Measurements from ENCODE around the gene CETN1. TPM values are rescaled to one million over a fixed set of nuclear protein-coding genes. Genes with fewer than 3 reads are reported as not detected.

The CETN1 gene
- total and polyA plus RNA-seq, 2 of the 13 experiments (the other 11 are each of a cell fraction or from before 2014, with no cell fraction given) = not detected

GRCh38 chr18:596288-596881, 16.2 kb downstream of the CETN1 start (continued):
- TF ChIP-seq GMEB1 (CRISPR knock-in tag; IDR thresholded peaks at IDR 0.05; ENCODE audit: borderline replicate concordance) (peak; percentile 65; the same call in 1 of the 2 replicates), SP4 (CRISPR knock-in tag; IDR thresholded peaks at IDR 0.05) (0 out of 2 replicates have a peak, but pooled peaks have one; percentile 17), ZNF510 (CRISPR knock-in tag; IDR thresholded peaks at IDR 0.05; ENCODE audit: low read depth) (no peak), ZNF160 (CRISPR knock-in tag; IDR thresholded peaks at IDR 0.05) (peak; percentile 30; the same call in 1 of the 2 replicates), MXD1 (CRISPR knock-in tag; IDR thresholded peaks at IDR 0.05) (0 out of 2 replicates have a peak, but pooled peaks have one; percentile 16), KLF16 (CRISPR knock-in tag; IDR thresholded peaks at IDR 0.05) (0 out of 4 replicates have a peak, but pooled peaks of 1 of the 2 experiments have one; percentile 1), TFDP2 (CRISPR knock-in tag; IDR thresholded peaks at IDR 0.05) (no peak), SP1 (IDR thresholded peaks at IDR 0.05) (no peak), SP1 (CRISPR knock-in tag; IDR thresholded peaks at IDR 0.05) (peak; percentile 72), RXRB (CRISPR knock-in tag; IDR thresholded peaks at IDR 0.05; ENCODE audit: borderline replicate concordance) (peak; percentile 27; the same call in 1 of the 2 replicates), GPN1 (CRISPR knock-in tag; IDR thresholded peaks at IDR 0.05; ENCODE audit: borderline replicate concordance) (no peak), ZFX (CRISPR knock-in tag; IDR thresholded peaks at IDR 0.05; ENCODE audit: low read depth) (0 out of 2 replicates have a peak, but pooled peaks have one; percentile 27), ZNF563 (CRISPR knock-in tag; IDR thresholded peaks at IDR 0.05) (0 out of 2 replicates have a peak, but pooled peaks have one; percentile 22), YEATS4 (CRISPR knock-in tag; IDR thresholded peaks at IDR 0.05; ENCODE audit: borderline replicate concordance) (0 out of 2 replicates have a peak, but pooled peaks have one; percentile 43), ZNF841 (CRISPR knock-in tag; IDR thresholded peaks at IDR 0.05; ENCODE audit: borderline replicate concordance) (no peak), HOMEZ (CRISPR knock-in tag; IDR thresholded peaks at IDR 0.05; ENCODE audit: low read depth) (0 out of 2 replicates have a peak, but pooled peaks have one; percentile 7), ZZZ3 (CRISPR knock-in tag; IDR thresholded peaks at IDR 0.05; ENCODE audit: borderline replicate concordance) (no peak), ZNF256 (CRISPR knock-in tag; conservative IDR thresholded peaks at IDR 0.05) (no peak), ARID4A (CRISPR knock-in tag; IDR thresholded peaks at IDR 0.05; ENCODE audit: borderline replicate concordance) (0 out of 2 replicates have a peak, but pooled peaks have one; percentile 1)

All from HepG2 (cell line).